ELF-1 (cell line): ENCODE results near the gene LEAP2.

Source experiments
- DNase-seq: peaks from one replicate; pipeline ENCODE4 v3.0.0-alpha.2; 2016; ENCODE audit warnings: low read depth, low spot score

The LEAP2 gene

GRCh38 chr5:132873119-132873929 is at the start of gene LEAP2:
Gene LEAP2 (plus strand): TSS chr5:132873668. CDS start chr5:132873695, 27 bp downstream.
- no peak for DNase-seq

- no peak for DNase-seq
Observed at GRCh38 chr5:132824426-132824825, 49.0 kb upstream of the LEAP2 start.

GRCh38 chr5:132825033-132825833 is 48.2 kb upstream of the LEAP2 start:
- peak; percentile 50 for DNase-seq

- DNase-seq, result peak; percentile 58
Observed at GRCh38 chr5:132825834-132826391, 47.6 kb upstream of the LEAP2 start.

- no peak for DNase-seq
Observed at GRCh38 chr5:132826424-132827082, 46.9 kb upstream of the LEAP2 start.

GRCh38 chr5:132827943-132828673 is 45.4 kb upstream of the LEAP2 start:
- no peak for DNase-seq

- no peak for DNase-seq
Observed at GRCh38 chr5:132828846-132829494, 44.5 kb upstream of the LEAP2 start.

GRCh38 chr5:132829742-132830435 is 43.6 kb upstream of the LEAP2 start:
- DNase-seq, result peak; percentile 78

- peak; percentile 54 for DNase-seq
Observed at GRCh38 chr5:132830436-132831094, 42.9 kb upstream of the LEAP2 start, which contains the start of gene SHROOM1. Gene SHROOM1 (minus strand): TSS chr5:132830647. CDS start chr5:132826140, 4,507 bp downstream.

GRCh38 chr5:132831095-132831860 is 42.2 kb upstream of the LEAP2 start:
- no peak for DNase-seq

GRCh38 chr5:132832612-132833011 is 40.9 kb upstream of the LEAP2 start:
- DNase-seq, result no peak

GRCh38 chr5:132834057-132834456 is 39.4 kb upstream of the LEAP2 start:
- DNase-seq, result no peak

GRCh38 chr5:132836852-132837251 is 36.6 kb upstream of the LEAP2 start:
- DNase-seq, result no peak

- DNase-seq, result no peak
Observed at GRCh38 chr5:132837868-132838267, 35.6 kb upstream of the LEAP2 start.

- DNase-seq, result no peak
Observed at GRCh38 chr5:132838516-132839282, 34.8 kb upstream of the LEAP2 start.

- DNase-seq, result peak; percentile 41
Observed at GRCh38 chr5:132839426-132840301, 33.8 kb upstream of the LEAP2 start.

- no peak for DNase-seq
Observed at GRCh38 chr5:132840313-132840712, 33.2 kb upstream of the LEAP2 start.
